HG02798 (cell line): ENCODE measurements around the gene ARAP1.
"Not testable (repeated sequence)": the region's sequence is repeated elsewhere in the genome, so short reads cannot be mapped to it uniquely, and the experiment has no call there.

Source experiments
- ATAC-seq: cut with Tn5 transposase; IDR thresholded peaks from one replicate; pipeline ENCODE4 v1.9.1; 2021; ENCODE audit warnings: mild to moderate bottlenecking; ENCODE audit not compliant: unreplicated experiment, poor library complexity

ARAP1 gene

GRCh38 chr11:72752088-72752914 lies at the start of gene ARAP1:
Gene ARAP1 (minus strand): TSS chr11:72752408. CDS start chr11:72727128, 25,280 bp downstream.
- peak; percentile 71 for ATAC-seq

- ATAC-seq, result no peak
Measured at GRCh38 chr11:72799441-72799840, 47.2 kb upstream of the ARAP1 start.

GRCh38 chr11:72798361-72798760 lies 46.2 kb upstream of the ARAP1 start:
- no peak for ATAC-seq

GRCh38 chr11:72793425-72794367 lies 41.5 kb upstream of the ARAP1 start, which contains the start of gene STARD10:
Gene STARD10 (minus strand): TSS chr11:72794047. CDS start chr11:72781181, 12,866 bp downstream.
- peak; percentile 94 for ATAC-seq

GRCh38 chr11:72793076-72793424 lies 40.8 kb upstream of the ARAP1 start:
- ATAC-seq, result no peak

GRCh38 chr11:72792437-72793021 lies 40.3 kb upstream of the ARAP1 start:
- ATAC-seq, result no peak

GRCh38 chr11:72791228-72791627 lies 39.0 kb upstream of the ARAP1 start:
- ATAC-seq, result not testable (repeated sequence)

- no peak for ATAC-seq
Measured at GRCh38 chr11:72789493-72790131, 37.4 kb upstream of the ARAP1 start.

GRCh38 chr11:72788241-72788640 lies 36.0 kb upstream of the ARAP1 start:
- no peak for ATAC-seq

GRCh38 chr11:72787216-72788104 lies 35.3 kb upstream of the ARAP1 start:
- ATAC-seq, result peak; percentile 56

- ATAC-seq, result no peak
Measured at GRCh38 chr11:72786305-72787215, 34.4 kb upstream of the ARAP1 start.

- ATAC-seq, result no peak
Measured at GRCh38 chr11:72784662-72785061, 32.5 kb upstream of the ARAP1 start.

- no peak for ATAC-seq
Measured at GRCh38 chr11:72783144-72783905, 31.1 kb upstream of the ARAP1 start.

GRCh38 chr11:72782081-72782920 lies 30.1 kb upstream of the ARAP1 start:
- no peak for ATAC-seq

GRCh38 chr11:72781313-72782080 lies 29.3 kb upstream of the ARAP1 start:
- peak; percentile 60 for ATAC-seq

- no peak for ATAC-seq
Measured at GRCh38 chr11:72781063-72781312, 28.8 kb upstream of the ARAP1 start.
